Activated CD4-positive, alpha-beta memory T cell treated with anti-CD3 and anti-CD28 coated beads, Interleukin-2, amount 10 ng/mL, durations not matched to agents 7 days and 5 days (primary cell): ENCODE data around the gene LEPROT. TPM values are rescaled to one million over a fixed set of nuclear protein-coding genes. Genes with fewer than 3 reads are reported as not detected.

ENCODE experiments used
- CTCF ChIA-PET: fragments of 350-600 bp; sonication (Branson Sonifier 250); formaldehyde crosslinking; loops from one replicate; lab custom pipeline; 2021; ENCODE audit warnings: antibody characterized with exemption, inconsistent platforms; lab: Charles Lee
- POLR2A ChIA-PET: fragments of 350-600 bp; sonication (Branson Sonifier 250); formaldehyde crosslinking; loops from one replicate; lab custom pipeline; 2021; ENCODE audit warnings: antibody characterized with exemption; lab: Charles Lee
- DNase-seq: peaks from one replicate; pipeline ENCODE4 v3.0.0-alpha.2; 2020
- H3K27ac Mint-ChIP-seq: one replicate; pipeline ENCODE4 v1.8.0; 2021; ENCODE audit warnings: mild to moderate bottlenecking, mixed read lengths
- H3K27me3 Mint-ChIP-seq: one replicate; pipeline ENCODE4 v1.8.0; 2021; ENCODE audit warnings: mixed read lengths
- H3K36me3 Mint-ChIP-seq: one replicate; pipeline ENCODE4 v1.8.0; 2021; ENCODE audit warnings: low read depth, mixed read lengths
- H3K4me1 Mint-ChIP-seq: one replicate; pipeline ENCODE4 v1.8.0; 2021; ENCODE audit warnings: mixed read lengths
- H3K4me3 Mint-ChIP-seq: one replicate; pipeline ENCODE4 v1.8.0; 2021; ENCODE audit warnings: mild to moderate bottlenecking, mixed read lengths
- H3K9me3 Mint-ChIP-seq: one replicate; pipeline ENCODE4 v1.8.0; 2021; ENCODE audit warnings: mixed read lengths
- total RNA-seq, 2 experiments: library from RNA; stranded (reverse); gene quantifications; one replicate each; pipeline ENCODE4 v1.2.3, GENCODE V29; 2021

The LEPROT gene
- total RNA-seq, 2 experiments from 2014 or later = 29.2 to 31.3 TPM

GRCh38 chr1:65416767-65417166, 3.7 kb upstream of the LEPROT start:
- H3K9me3 Mint-ChIP-seq = no peaks in the 10 kb centered on the region
- H3K27me3 Mint-ChIP-seq = no peaks in the 10 kb centered on the region
- ChIA-PET CTCF (no interaction called here), POLR2A (interaction anchor here (1.0 to 4.3 kb wide), 2 partner anchors 20 to 23 kb away, joined by 3 to 19 read pairs; no protein-coding TSS in a partner anchor)
- H3K27ac Mint-ChIP-seq = no peak overlapping the region
- H3K4me3 Mint-ChIP-seq = no peak overlapping the region
- peaks cover 16% of the 10 kb centered on the region for H3K4me1 Mint-ChIP-seq
- peaks cover 3% of the 10 kb centered on the region for H3K36me3 Mint-ChIP-seq
- no peak for DNase-seq

- Mint-ChIP-seq H3K36me3 (peaks cover 3% of the 10 kb centered on the region), H3K9me3 (no peaks in the 10 kb centered on the region), H3K27ac (no peak overlapping the region), H3K4me3 (no peak overlapping the region), H3K4me1 (peaks cover 14% of the 10 kb centered on the region), H3K27me3 (no peaks in the 10 kb centered on the region)
- POLR2A ChIA-PET = interaction anchor here (1.0 to 4.3 kb wide), 3 partner anchors 13 to 24 kb away, joined by 3 to 19 read pairs (median 4); no protein-coding TSS in a partner anchor
- DNase-seq = no peak
- CTCF ChIA-PET = no interaction called here
Measured at GRCh38 chr1:65417729-65418128, 2.7 kb upstream of the LEPROT start.

GRCh38 chr1:65418522-65419185, 1.8 kb upstream of the LEPROT start:
- DNase-seq = no peak
- no peak overlapping the region for H3K27ac Mint-ChIP-seq
- POLR2A ChIA-PET = interaction anchor here (1.0 to 4.3 kb wide), 7 partner anchors 9 to 164 kb away, joined by 3 to 33 read pairs (median 4); no protein-coding TSS in a partner anchor
- peaks cover 14% of the 10 kb centered on the region for H3K4me1 Mint-ChIP-seq
- no peaks in the 10 kb centered on the region for H3K27me3 Mint-ChIP-seq
- no peaks in the 10 kb centered on the region for H3K36me3 Mint-ChIP-seq
- H3K9me3 Mint-ChIP-seq = no peaks in the 10 kb centered on the region
- no peak overlapping the region for H3K4me3 Mint-ChIP-seq
- CTCF ChIA-PET = interaction anchor here (1.1 to 3.1 kb wide), 8 partner anchors 12 to 203 kb away, joined by 3 to 16 read pairs (median 6); no protein-coding TSS in a partner anchor

GRCh38 chr1:65419681-65420589, 533 bp upstream of the LEPROT start:
- no peaks in the 10 kb centered on the region for H3K9me3 Mint-ChIP-seq
- ChIA-PET CTCF (interaction anchor here (0.6 to 3.1 kb wide), 19 partner anchors 9 to 267 kb away, joined by 3 to 16 read pairs (median 4); no protein-coding TSS in a partner anchor), POLR2A (interaction anchor here (0.6 to 4.3 kb wide), 14 partner anchors 10 to 916 kb away, joined by 3 to 33 read pairs (median 3); partner anchors contain the start of gene DNAJC6)
- peaks cover 26% of the 10 kb centered on the region for H3K4me1 Mint-ChIP-seq
- no peaks in the 10 kb centered on the region for H3K27me3 Mint-ChIP-seq
- H3K27ac Mint-ChIP-seq = peak overlapping the region; percentile 85
- peak; percentile 99 for DNase-seq
- H3K36me3 Mint-ChIP-seq = peaks cover 10% of the 10 kb centered on the region
- H3K4me3 Mint-ChIP-seq = no peak overlapping the region

- Mint-ChIP-seq H3K36me3 (peaks cover 25% of the 10 kb centered on the region), H3K4me3 (no peak overlapping the region), H3K4me1 (peaks cover 33% of the 10 kb centered on the region), H3K27ac (no peak overlapping the region), H3K27me3 (no peaks in the 10 kb centered on the region), H3K9me3 (no peaks in the 10 kb centered on the region)
- no peak for DNase-seq
- ChIA-PET POLR2A (interaction anchor here (0.8 to 2.1 kb wide), 2 partner anchors 15 to 28 kb away, joined by 3 to 10 read pairs; no protein-coding TSS in a partner anchor), CTCF (interaction anchor here (1.0 to 3.1 kb wide), 3 partner anchors 10 to 38 kb away, joined by 4 to 10 read pairs (median 7); no protein-coding TSS in a partner anchor)
Measured at GRCh38 chr1:65421351-65422025, 1.0 kb downstream of the LEPROT start.

GRCh38 chr1:65422241-65423203, 2.1 kb downstream of the LEPROT start:
- no peaks in the 10 kb centered on the region for H3K9me3 Mint-ChIP-seq
- peaks cover 32% of the 10 kb centered on the region for H3K4me1 Mint-ChIP-seq
- no peaks in the 10 kb centered on the region for H3K27me3 Mint-ChIP-seq
- no peak overlapping the region for H3K4me3 Mint-ChIP-seq
- DNase-seq = no peak
- POLR2A ChIA-PET = interaction anchor here (0.5 to 2.1 kb wide), 5 partner anchors 8 to 168 kb away, joined by 3 to 10 read pairs (median 3); no protein-coding TSS in a partner anchor
- peaks cover 32% of the 10 kb centered on the region for H3K36me3 Mint-ChIP-seq
- no peak overlapping the region for H3K27ac Mint-ChIP-seq
- CTCF ChIA-PET = interaction anchor here (1.0 to 1.1 kb wide), 3 partner anchors 9 to 186 kb away, joined by 3 to 4 read pairs (median 3); no protein-coding TSS in a partner anchor

- Mint-ChIP-seq H3K9me3 (no peaks in the 10 kb centered on the region), H3K36me3 (peaks cover 37% of the 10 kb centered on the region), H3K4me1 (peaks cover 28% of the 10 kb centered on the region), H3K4me3 (peak overlapping the region; percentile 8), H3K27ac (peak overlapping the region; percentile 51), H3K27me3 (no peaks in the 10 kb centered on the region)
- DNase-seq = no peak
- ChIA-PET POLR2A (interaction anchor here (0.9 to 1.9 kb wide), 3 partner anchors 31 to 407 kb away, joined by 4 to 9 read pairs (median 6); no protein-coding TSS in a partner anchor), CTCF (interaction anchor here (1.0 to 1.2 kb wide), 3 partner anchors 35 to 264 kb away, joined by 3 to 4 read pairs (median 3); no protein-coding TSS in a partner anchor)
Measured at GRCh38 chr1:65423884-65424572, 3.6 kb downstream of the LEPROT start.

- Mint-ChIP-seq H3K4me3 (no peak overlapping the region), H3K27ac (peak overlapping the region; percentile 8), H3K4me1 (peaks cover 27% of the 10 kb centered on the region), H3K9me3 (no peaks in the 10 kb centered on the region), H3K36me3 (peaks cover 37% of the 10 kb centered on the region), H3K27me3 (no peaks in the 10 kb centered on the region)
- ChIA-PET CTCF (interaction anchor here (1.2 kb wide), 1 partner anchor 264 kb away, joined by 3 read pairs; no protein-coding TSS in a partner anchor), POLR2A (interaction anchor here (1.9 kb wide), 2 partner anchors 31 to 170 kb away, joined by 6 to 9 read pairs; no protein-coding TSS in a partner anchor)
- no peak for DNase-seq
Measured at GRCh38 chr1:65424573-65424889, 4.1 kb downstream of the LEPROT start.

- no peak for DNase-seq
- Mint-ChIP-seq H3K27me3 (no peaks in the 10 kb centered on the region), H3K9me3 (no peaks in the 10 kb centered on the region), H3K36me3 (peaks cover 42% of the 10 kb centered on the region), H3K27ac (no peak overlapping the region), H3K4me3 (no peak overlapping the region), H3K4me1 (peaks cover 28% of the 10 kb centered on the region)
- ChIA-PET CTCF (no interaction called here), POLR2A (interaction anchor here (1.9 kb wide), 1 partner anchor 32 kb away, joined by 6 read pairs; no protein-coding TSS in a partner anchor)
Measured at GRCh38 chr1:65425006-65425405, 4.5 kb downstream of the LEPROT start.

- Mint-ChIP-seq H3K27ac (no peak overlapping the region), H3K36me3 (peaks cover 46% of the 10 kb centered on the region), H3K27me3 (no peaks in the 10 kb centered on the region), H3K4me3 (no peak overlapping the region), H3K4me1 (peaks cover 34% of the 10 kb centered on the region), H3K9me3 (no peaks in the 10 kb centered on the region)
- CTCF ChIA-PET = no interaction called here
- DNase-seq = no peak
- POLR2A ChIA-PET = no interaction called here
Measured at GRCh38 chr1:65425697-65426096, 5.2 kb downstream of the LEPROT start.
